Skeletal muscle satellite cell (primary cell): ENCODE results near the gene ITGB2.
A peak's percentile ranks its signal among the peaks of the same experiment; 100 is the strongest.

Experiments
- H3K27me3 ChIP-seq: 2 replicates; pipeline ENCODE4 v1.7.0; 2013; ENCODE audit warnings: low read length; ENCODE audit not compliant: control insufficient read depth, insufficient read depth
- H3K36me3 ChIP-seq: 2 replicates; pipeline ENCODE4 v1.7.0; 2013; ENCODE audit warnings: mild to moderate bottlenecking, control low read depth, low read length; ENCODE audit not compliant: insufficient read depth
- H3K4me1 ChIP-seq: 2 replicates; pipeline ENCODE4 v1.7.0; 2013; ENCODE audit warnings: low read length; ENCODE audit not compliant: control insufficient read depth, insufficient read depth
- H3K4me2 ChIP-seq: 2 replicates; pipeline ENCODE4 v1.7.0; 2013; ENCODE audit warnings: mild to moderate bottlenecking, low read length
- H3K4me3 ChIP-seq: 2 replicates; pipeline ENCODE4 v1.7.0; 2013; ENCODE audit warnings: low read length
- H3K9ac ChIP-seq: 2 replicates; pipeline ENCODE4 v1.7.0; 2013; ENCODE audit warnings: mild to moderate bottlenecking, low read depth, low read length, moderate library complexity
- H3K9me3 ChIP-seq: replicated peaks from 2 replicates; pipeline ENCODE4 v1.7.0; 2013; ENCODE audit warnings: mild to moderate bottlenecking, control low read depth, low read length

The ITGB2 gene

GRCh38 chr21:44927587-44928461 lies 7.1 kb upstream of the ITGB2 start:
- Histone ChIP-seq H3K4me1 (peaks cover 73% of the 10 kb centered on the region), H3K4me2 (peak overlapping the region; percentile 78), H3K9ac (peak overlapping the region; percentile 81), H3K27me3 (no peaks in the 10 kb centered on the region), H3K4me3 (peak overlapping the region; percentile 57), H3K9me3 (no peaks in the 10 kb centered on the region), H3K36me3 (no peaks in the 10 kb centered on the region)

- peaks cover 70% of the 10 kb centered on the region for H3K4me1 ChIP-seq
Observed at GRCh38 chr21:44927259-44927586, 6.5 kb upstream of the ITGB2 start.

DNA sequence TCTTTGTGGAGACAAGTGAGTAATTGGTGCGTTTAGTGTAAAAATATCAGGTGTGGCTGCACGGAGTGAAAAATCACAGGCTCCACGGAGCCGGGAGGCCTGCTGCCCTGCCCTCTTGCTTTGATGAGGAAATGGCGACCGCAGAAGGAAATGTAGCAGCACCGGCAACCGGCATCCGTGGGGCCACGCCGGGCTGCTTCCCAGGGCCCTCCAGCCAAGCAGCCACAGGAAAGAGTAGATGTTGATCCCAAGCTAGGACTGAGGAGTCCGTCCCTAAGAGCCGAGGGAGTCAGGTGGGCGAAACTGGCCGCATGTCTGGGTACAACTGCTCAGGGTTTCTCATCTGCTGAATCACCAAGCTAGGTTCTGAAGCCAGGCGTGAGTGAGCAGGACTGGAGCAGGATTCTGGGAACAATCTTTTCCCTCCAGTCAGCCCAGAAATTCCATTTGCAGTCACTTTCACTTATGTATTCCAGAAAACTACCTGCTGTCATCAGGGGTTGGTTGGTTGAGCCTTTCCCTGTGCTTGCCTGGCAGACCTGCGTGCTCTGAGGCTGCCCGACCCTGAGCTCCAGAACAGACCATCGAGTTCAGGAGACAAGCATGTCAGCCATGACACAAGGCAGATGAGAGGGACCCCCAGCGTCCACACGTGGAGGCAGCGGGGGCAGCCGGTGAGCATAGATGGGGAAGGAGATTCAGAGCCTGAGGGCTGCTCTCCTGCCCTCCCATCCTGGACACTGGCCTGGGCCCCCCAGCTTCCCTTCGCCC lies 5.8 kb upstream of the ITGB2 start:
- Histone ChIP-seq H3K9me3 (no peaks in the 10 kb centered on the region), H3K4me2 (peak overlapping the region; percentile 78), H3K27me3 (peaks cover under 1% of the 10 kb centered on the region), H3K4me3 (peak overlapping the region; percentile 57), H3K4me1 (peaks cover 64% of the 10 kb centered on the region), H3K9ac (peak overlapping the region; percentile 81), H3K36me3 (no peaks in the 10 kb centered on the region)

More at GRCh38 chr21:44927259-44927586, 6.5 kb upstream of the ITGB2 start:
- Histone ChIP-seq H3K9me3 (no peaks in the 10 kb centered on the region), H3K4me2 (peak overlapping the region; percentile 78), H3K9ac (peak overlapping the region; percentile 81), H3K27me3 (no peaks in the 10 kb centered on the region), H3K36me3 (no peaks in the 10 kb centered on the region), H3K4me3 (peak overlapping the region; percentile 57)

GRCh38 chr21:44925378-44925755 lies 4.7 kb upstream of the ITGB2 start:
- Histone ChIP-seq H3K4me1 (peaks cover 52% of the 10 kb centered on the region), H3K4me3 (no peak overlapping the region), H3K9ac (peak overlapping the region; percentile 50), H3K4me2 (peak overlapping the region; percentile 57), H3K27me3 (peaks cover 8% of the 10 kb centered on the region), H3K36me3 (no peaks in the 10 kb centered on the region), H3K9me3 (no peaks in the 10 kb centered on the region)

DNA sequence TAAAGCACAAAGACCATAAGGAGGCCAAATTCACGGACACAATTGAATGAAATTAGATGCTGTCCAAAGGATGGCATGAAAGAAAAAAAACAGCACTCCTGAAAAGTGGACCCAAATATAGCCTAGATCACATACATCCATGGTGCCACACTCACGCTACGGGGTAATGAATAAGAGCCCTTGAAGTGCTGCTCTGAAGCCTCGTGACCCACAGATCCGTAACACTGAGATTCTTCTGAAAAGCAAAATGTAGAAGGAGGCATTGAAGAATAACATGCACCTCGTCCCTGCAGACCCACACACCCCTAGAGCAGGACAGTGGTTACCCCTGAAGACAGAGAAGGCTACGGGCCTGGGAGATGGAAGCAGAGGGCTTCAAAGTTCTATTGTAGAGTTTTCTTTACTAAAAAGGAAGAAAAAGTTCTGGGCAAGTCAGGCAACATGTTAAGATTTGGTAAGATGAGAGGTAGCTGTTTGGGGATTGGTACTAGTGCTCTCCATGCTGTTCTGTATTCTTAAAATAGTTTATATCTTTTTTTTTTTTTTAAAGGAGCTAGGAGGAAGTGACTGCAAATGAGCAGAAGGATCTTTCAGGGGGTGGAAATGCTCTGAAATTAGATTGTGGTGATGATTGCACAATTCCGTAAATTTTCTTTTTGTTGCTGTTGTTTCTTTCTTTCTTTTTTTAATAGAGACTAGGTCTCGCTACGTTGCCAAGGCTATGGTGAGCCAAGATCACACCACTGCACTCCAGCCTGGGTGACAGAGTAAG lies 4.1 kb upstream of the ITGB2 start:
- H3K4me1 ChIP-seq: peaks cover 49% of the 10 kb centered on the region
- H3K36me3 ChIP-seq: no peaks in the 10 kb centered on the region
- H3K9me3 ChIP-seq: no peaks in the 10 kb centered on the region
- no peak overlapping the region for H3K4me3 ChIP-seq
- H3K9ac ChIP-seq: peak overlapping the region; percentile 50
- peaks cover 8% of the 10 kb centered on the region for H3K27me3 ChIP-seq
- peak overlapping the region; percentile 57 for H3K4me2 ChIP-seq

- Histone ChIP-seq H3K9me3 (no peaks in the 10 kb centered on the region), H3K27me3 (peaks cover 10% of the 10 kb centered on the region), H3K4me3 (no peak overlapping the region), H3K4me2 (no peak overlapping the region), H3K4me1 (peaks cover 39% of the 10 kb centered on the region), H3K36me3 (no peaks in the 10 kb centered on the region), H3K9ac (no peak overlapping the region)
Observed at GRCh38 chr21:44923480-44924084, 2.9 kb upstream of the ITGB2 start.

- no peaks in the 10 kb centered on the region for H3K36me3 ChIP-seq
- no peak overlapping the region for H3K9ac ChIP-seq
- H3K4me1 ChIP-seq: peaks cover 31% of the 10 kb centered on the region
- no peak overlapping the region for H3K4me3 ChIP-seq
- H3K4me2 ChIP-seq: no peak overlapping the region
- H3K9me3 ChIP-seq: no peaks in the 10 kb centered on the region
- H3K27me3 ChIP-seq: peaks cover 23% of the 10 kb centered on the region
Observed at GRCh38 chr21:44921928-44922327, 1.2 kb upstream of the ITGB2 start.

- no peak overlapping the region for H3K9ac ChIP-seq
- no peaks in the 10 kb centered on the region for H3K36me3 ChIP-seq
- H3K4me3 ChIP-seq: no peak overlapping the region
- H3K4me2 ChIP-seq: no peak overlapping the region
- H3K9me3 ChIP-seq: no peaks in the 10 kb centered on the region
- H3K4me1 ChIP-seq: peaks cover 18% of the 10 kb centered on the region
- peaks cover 23% of the 10 kb centered on the region for H3K27me3 ChIP-seq
Observed at GRCh38 chr21:44919913-44920693, 596 bp downstream of the ITGB2 start.

DNA sequence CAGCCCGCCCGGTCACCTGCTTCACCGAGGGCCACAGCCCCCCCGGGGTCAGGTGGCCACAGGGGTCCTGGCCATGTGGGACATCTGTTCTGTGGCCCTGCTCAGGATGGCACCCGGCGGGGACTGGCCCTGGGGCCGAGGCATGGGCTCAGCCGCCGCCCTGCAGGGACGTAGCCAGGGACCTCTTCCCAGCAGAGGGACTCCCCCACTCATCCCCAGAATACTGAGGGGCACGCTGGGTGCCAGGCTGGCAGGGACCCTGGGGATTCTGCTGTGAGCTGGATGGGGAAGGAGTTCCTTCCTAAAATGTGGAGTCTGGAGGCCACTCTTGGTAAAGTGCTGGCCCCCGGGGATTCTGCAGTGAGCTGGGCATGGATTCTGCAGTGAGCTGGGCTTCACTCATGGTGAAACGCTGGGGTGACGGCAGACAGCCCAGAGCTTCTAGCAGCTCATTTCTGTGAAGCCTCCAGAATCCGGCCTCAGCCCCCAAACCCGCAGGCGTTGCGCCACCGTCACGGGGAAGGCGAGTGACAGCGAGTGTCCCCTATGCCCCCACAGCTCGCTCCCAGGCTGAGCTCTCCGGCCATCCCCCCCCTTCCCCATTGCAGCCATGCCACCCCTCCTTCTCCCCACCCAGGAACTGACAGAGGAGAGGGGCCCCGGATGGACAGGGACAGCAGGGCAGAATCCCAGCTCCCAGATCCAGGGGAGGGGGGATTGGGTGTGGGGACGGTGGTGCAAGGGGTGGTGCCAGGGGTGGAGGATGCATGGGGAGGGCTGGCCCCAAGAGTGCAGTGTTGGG lies 1.4 kb downstream of the ITGB2 start:
- Histone ChIP-seq H3K4me1 (peaks cover 12% of the 10 kb centered on the region), H3K36me3 (no peaks in the 10 kb centered on the region), H3K4me3 (no peak overlapping the region), H3K9me3 (no peaks in the 10 kb centered on the region), H3K27me3 (peaks cover 23% of the 10 kb centered on the region), H3K4me2 (no peak overlapping the region), H3K9ac (no peak overlapping the region)

DNA sequence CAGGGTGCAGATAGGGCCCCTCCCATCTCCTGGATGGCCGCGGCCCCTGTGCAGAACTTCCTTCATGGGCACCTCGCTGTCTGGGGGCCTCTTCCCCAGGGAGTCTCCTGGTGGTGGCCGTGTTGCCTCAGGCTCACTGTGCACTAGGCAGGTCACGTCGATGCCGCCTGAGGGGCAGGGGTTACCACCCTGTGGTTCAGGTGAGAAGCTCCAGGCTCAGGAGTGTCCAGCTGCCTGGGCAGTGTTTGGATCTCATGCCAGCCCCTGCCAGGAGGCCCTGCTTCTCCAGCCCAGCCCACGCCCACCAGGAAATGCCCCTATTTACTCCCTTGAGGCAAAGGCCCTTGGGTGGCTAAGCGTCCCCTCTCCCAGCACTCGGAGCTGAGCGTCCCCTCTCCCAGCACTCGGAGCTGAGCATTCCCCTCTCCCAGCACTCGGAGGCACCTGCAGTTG lies 2.1 kb downstream of the ITGB2 start:
- Histone ChIP-seq H3K4me1 (peaks cover 12% of the 10 kb centered on the region), H3K9ac (no peak overlapping the region), H3K36me3 (no peaks in the 10 kb centered on the region), H3K4me2 (no peak overlapping the region), H3K4me3 (no peak overlapping the region), H3K9me3 (no peaks in the 10 kb centered on the region), H3K27me3 (peaks cover 23% of the 10 kb centered on the region)
